ENCODE results near the gene TMEM86A. TPM values are rescaled to one million over a fixed set of nuclear protein-coding genes. Genes with fewer than 3 reads are reported as not detected.
"Not testable (repeated sequence)": the region's sequence is repeated elsewhere in the genome, so short reads cannot be mapped to it uniquely, and the experiment has no call there.

Gene TMEM86A
- total and polyA plus RNA-seq, 2 donors (not counting 1 experiment from before 2014, with no cell fraction given), result 0.16 to 0.83 TPM

- Histone ChIP-seq H3K79me2 (ENCODE audit: control insufficient read depth, insufficient read depth, low read length) (no peaks in the 10 kb centered on the region), H3K27me3 (ENCODE audit: control insufficient read depth, insufficient read depth, low read length) (no peaks in the 10 kb centered on the region), H3K4me3 (replicated peaks in 1 of 4; ENCODE audit: control extremely low read depth in 1 of 4, insufficient read depth in 1 of 4, low read depth in 3 of 4, low read length in 4 of 4) (no peak overlapping the region), H3K27ac (ENCODE audit: insufficient read depth, low read length) (no peak overlapping the region), H3K4me2 (ENCODE audit: extremely low read depth, insufficient read depth, low read length) (no peak overlapping the region), H4K20me1 (ENCODE audit: control insufficient read depth, extremely low read depth, insufficient read depth, low read length) (no peaks in the 10 kb centered on the region), H3K9me3 (ENCODE audit: control insufficient read depth, insufficient read depth, low read depth, low read length) (no peaks in the 10 kb centered on the region), H2AFZ (ENCODE audit: low read length) (no peak overlapping the region), H3K9ac (ENCODE audit: insufficient read depth, low read length) (no peak overlapping the region), H3K4me1 (ENCODE audit: control insufficient read depth, extremely low read depth, insufficient read depth, low read length) (no peaks in the 10 kb centered on the region), H3K36me3 (ENCODE audit: control insufficient read depth, insufficient read depth, low read length) (no peaks in the 10 kb centered on the region)
- no peak for TF ChIP-seq EZH2 (IDR thresholded peaks at IDR 0.05; ENCODE audit: low read length, missing control alignments)
- TF ChIP-seq, protein P1, sequence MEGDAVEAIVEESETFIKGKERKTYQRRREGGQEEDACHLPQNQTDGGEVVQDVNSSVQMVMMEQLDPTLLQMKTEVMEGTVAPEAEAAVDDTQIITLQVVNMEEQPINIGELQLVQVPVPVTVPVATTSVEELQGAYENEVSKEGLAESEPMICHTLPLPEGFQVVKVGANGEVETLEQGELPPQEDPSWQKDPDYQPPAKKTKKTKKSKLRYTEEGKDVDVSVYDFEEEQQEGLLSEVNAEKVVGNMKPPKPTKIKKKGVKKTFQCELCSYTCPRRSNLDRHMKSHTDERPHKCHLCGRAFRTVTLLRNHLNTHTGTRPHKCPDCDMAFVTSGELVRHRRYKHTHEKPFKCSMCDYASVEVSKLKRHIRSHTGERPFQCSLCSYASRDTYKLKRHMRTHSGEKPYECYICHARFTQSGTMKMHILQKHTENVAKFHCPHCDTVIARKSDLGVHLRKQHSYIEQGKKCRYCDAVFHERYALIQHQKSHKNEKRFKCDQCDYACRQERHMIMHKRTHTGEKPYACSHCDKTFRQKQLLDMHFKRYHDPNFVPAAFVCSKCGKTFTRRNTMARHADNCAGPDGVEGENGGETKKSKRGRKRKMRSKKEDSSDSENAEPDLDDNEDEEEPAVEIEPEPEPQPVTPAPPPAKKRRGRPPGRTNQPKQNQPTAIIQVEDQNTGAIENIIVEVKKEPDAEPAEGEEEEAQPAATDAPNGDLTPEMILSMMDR (conservative IDR thresholded peaks at IDR 0.05 in 1 of 2, IDR thresholded peaks at IDR 0.05 in 1 of 2; ENCODE audit: low read depth in 1 of 2, low read length in 2 of 2), result no peak
- no peak for DNase-seq (ENCODE audit: low read depth in 2 of 2)
Measured at GRCh38 chr11:18671246-18671645, 27.3 kb upstream of the TMEM86A start.

DNA sequence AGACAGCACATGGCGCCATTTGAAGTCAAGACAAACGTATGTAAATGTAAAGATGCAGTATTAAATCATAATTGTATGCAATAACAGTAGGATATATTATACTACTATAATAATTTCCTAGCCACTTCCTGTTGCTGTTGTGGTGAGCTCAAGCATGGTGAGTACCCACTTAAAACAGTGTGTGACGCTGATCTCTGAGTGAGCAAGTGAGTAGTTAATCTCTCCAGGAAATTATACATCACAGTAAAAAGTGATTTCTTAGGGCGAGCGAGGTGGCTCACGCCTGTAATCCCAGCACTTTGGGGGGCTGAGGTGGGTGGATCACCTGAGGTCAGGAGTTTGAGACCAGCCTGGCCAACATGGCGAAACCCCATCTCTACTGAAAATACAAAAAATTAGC is 26.4 kb upstream of the TMEM86A start:
- not testable (repeated sequence) for H3K9me3 ChIP-seq (ENCODE audit: control insufficient read depth, insufficient read depth, low read depth, low read length); H3K27ac ChIP-seq (ENCODE audit: insufficient read depth, low read length); H3K9ac ChIP-seq (ENCODE audit: insufficient read depth, low read length); H3K4me1 ChIP-seq (ENCODE audit: control insufficient read depth, extremely low read depth, insufficient read depth, low read length); H3K27me3 ChIP-seq (ENCODE audit: control insufficient read depth, insufficient read depth, low read length); H2AFZ ChIP-seq (ENCODE audit: low read length); H3K36me3 ChIP-seq (ENCODE audit: control insufficient read depth, insufficient read depth, low read length); H3K4me3 ChIP-seq (replicated peaks in 1 of 4; ENCODE audit: control extremely low read depth in 1 of 4, insufficient read depth in 1 of 4, low read depth in 3 of 4, low read length in 4 of 4); H3K4me2 ChIP-seq (ENCODE audit: extremely low read depth, insufficient read depth, low read length); H3K79me2 ChIP-seq (ENCODE audit: control insufficient read depth, insufficient read depth, low read length); H4K20me1 ChIP-seq (ENCODE audit: control insufficient read depth, extremely low read depth, insufficient read depth, low read length)
- DNase-seq (ENCODE audit: low read depth in 2 of 2), result peak in 1 of 2 donors; percentile 10

DNA sequence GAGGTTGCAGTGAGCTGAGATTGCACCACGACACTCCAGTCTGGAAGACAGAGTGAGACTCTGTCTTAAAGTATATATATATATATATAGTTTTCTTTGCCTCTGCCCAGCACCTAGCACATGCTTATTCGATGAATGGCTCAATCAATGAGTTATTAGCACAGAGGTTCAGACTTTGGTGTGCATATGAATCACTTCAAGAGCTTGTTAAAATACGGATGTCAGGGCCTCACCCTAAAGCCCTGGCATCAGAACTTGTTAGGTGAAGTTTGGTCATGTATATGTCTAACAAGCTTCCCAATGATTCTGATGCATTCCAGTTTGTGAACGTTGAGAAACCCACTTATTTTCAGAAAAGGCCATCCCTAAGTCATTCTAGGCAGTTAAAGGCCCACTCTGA is 21.8 kb upstream of the TMEM86A start:
- no peak for DNase-seq (ENCODE audit: low read depth in 2 of 2)
- H3K36me3 ChIP-seq (ENCODE audit: control insufficient read depth, insufficient read depth, low read length), result no peaks in the 10 kb centered on the region
- no peaks in the 10 kb centered on the region for H3K27me3 ChIP-seq (ENCODE audit: control insufficient read depth, insufficient read depth, low read length)
- no peak overlapping the region for H3K4me3 ChIP-seq (replicated peaks in 1 of 4; ENCODE audit: control extremely low read depth in 1 of 4, insufficient read depth in 1 of 4, low read depth in 3 of 4, low read length in 4 of 4)
- no peak overlapping the region for H3K27ac ChIP-seq (ENCODE audit: insufficient read depth, low read length)
- TF ChIP-seq EZH2 (IDR thresholded peaks at IDR 0.05; ENCODE audit: low read length, missing control alignments), result no peak
- TF ChIP-seq, protein P1 (conservative IDR thresholded peaks at IDR 0.05 in 1 of 2, IDR thresholded peaks at IDR 0.05 in 1 of 2; ENCODE audit: low read depth in 1 of 2, low read length in 2 of 2), result no peak
- no peaks in the 10 kb centered on the region for H3K9me3 ChIP-seq (ENCODE audit: control insufficient read depth, insufficient read depth, low read depth, low read length)
- H4K20me1 ChIP-seq (ENCODE audit: control insufficient read depth, extremely low read depth, insufficient read depth, low read length), result no peaks in the 10 kb centered on the region
- H2AFZ ChIP-seq (ENCODE audit: low read length), result no peak overlapping the region
- H3K4me2 ChIP-seq (ENCODE audit: extremely low read depth, insufficient read depth, low read length), result no peak overlapping the region
- no peaks in the 10 kb centered on the region for H3K79me2 ChIP-seq (ENCODE audit: control insufficient read depth, insufficient read depth, low read length)
- H3K4me1 ChIP-seq (ENCODE audit: control insufficient read depth, extremely low read depth, insufficient read depth, low read length), result no peaks in the 10 kb centered on the region
- no peak overlapping the region for H3K9ac ChIP-seq (ENCODE audit: insufficient read depth, low read length)

Data from fibroblast of lung (primary cell).